Kidney tubule cell (primary cell): Measurements from ENCODE around the gene TCAP.

Source experiments
- DNase-seq: peaks from one replicate; pipeline ENCODE4 v3.0.0-alpha.2; 2018; ENCODE audit warnings: low spot score

The TCAP gene

DNA sequence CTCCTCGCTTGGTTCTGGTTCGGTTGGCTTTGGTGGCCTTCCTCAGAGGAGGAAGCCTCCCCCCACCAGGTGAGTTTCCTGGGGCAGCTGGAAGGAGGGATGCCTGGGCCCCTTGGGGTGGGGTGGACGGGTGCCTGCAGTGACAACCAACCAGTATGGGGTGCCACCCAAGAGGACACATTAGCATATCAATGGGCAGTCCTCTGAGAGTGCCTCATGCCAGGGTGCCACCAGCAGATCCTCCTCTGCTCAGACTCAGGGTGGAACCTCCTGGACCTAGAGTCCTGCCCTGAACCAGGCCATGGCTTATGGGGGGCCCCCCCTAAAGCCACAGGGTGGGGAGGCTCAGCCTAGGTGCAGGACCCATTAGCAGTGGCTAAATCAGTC, 35.7 kb upstream of the TCAP start:
- no peak for DNase-seq

DNA sequence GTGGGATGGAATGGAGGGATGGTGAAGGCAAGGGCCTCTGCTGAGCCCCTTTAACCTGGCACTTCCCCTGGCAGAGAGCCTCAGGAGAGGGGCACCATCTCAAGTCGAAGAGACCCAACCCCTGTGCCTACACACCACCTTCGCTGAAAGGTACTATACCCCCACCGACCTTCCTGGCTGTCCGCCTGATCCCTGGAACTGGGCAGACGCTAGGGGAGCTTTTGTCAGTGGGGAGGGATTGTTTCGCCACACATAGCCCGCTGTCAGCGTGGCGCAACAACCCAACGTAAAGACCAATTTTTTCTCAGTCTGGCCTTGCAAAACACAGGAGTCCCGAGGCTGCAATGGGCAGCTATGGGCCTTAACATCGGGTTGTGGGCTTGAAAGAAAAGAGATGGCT, 35.3 kb upstream of the TCAP start:
- no peak for DNase-seq

DNA sequence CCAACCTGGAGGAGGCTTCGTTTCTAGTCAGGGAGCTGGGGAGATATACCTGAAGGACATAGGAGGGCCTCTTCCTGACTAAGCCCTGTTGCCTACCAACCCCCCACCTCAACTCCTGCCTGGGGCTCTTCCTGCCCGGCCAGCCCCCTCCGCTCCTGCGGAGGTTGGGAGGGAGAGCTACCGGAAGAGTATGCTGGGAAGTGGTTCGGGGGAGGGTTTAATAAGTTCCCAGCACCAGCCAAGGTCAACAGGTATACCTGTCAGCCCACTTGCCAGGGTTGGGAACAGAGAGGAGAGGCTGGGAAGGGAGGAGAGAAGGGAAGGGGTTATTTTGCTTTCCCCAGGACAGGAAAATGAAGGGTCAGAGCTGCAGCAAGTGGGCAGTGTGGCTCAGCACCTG, 33.7 kb upstream of the TCAP start:
- peak; percentile 58 for DNase-seq

DNA sequence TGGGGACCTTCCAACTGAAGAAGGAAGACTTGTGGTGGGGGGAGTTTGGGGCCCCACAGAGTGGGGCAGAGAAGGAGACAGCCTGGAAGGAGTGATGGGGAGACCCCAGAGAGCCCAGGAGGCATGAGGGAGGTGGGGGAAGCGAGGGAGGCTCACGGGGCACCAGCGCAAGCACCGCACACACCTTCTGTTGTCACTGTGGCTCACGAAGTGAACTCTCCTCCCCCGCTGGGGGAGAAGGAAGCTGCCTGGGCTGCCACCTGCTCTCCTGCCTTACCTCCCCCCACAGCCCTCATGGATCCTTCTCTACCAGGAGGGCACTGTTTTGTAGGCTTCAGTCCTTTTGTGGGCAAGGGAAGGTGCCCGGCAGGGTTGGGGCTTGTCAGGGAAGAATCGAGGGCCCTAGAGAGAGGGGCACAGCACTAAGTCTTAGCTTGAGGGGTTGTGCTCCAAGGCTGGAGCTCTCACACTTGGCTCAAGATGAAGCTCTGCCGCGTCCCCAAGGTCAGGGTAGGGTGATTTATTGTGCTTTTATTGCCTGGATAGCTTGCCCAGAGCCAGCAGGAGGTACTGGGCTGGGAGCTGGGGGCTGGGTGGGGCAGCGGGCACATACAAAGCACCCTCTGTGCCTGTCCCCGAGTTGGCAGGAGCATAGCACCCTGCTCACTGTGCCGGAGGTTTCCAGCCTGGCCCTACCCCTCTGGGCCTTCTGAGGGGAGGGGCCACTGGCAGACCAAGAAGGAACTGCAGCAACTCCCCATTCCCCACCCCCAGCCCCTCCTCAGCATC, 32.8 kb upstream of the TCAP start:
- no peak for DNase-seq

DNA sequence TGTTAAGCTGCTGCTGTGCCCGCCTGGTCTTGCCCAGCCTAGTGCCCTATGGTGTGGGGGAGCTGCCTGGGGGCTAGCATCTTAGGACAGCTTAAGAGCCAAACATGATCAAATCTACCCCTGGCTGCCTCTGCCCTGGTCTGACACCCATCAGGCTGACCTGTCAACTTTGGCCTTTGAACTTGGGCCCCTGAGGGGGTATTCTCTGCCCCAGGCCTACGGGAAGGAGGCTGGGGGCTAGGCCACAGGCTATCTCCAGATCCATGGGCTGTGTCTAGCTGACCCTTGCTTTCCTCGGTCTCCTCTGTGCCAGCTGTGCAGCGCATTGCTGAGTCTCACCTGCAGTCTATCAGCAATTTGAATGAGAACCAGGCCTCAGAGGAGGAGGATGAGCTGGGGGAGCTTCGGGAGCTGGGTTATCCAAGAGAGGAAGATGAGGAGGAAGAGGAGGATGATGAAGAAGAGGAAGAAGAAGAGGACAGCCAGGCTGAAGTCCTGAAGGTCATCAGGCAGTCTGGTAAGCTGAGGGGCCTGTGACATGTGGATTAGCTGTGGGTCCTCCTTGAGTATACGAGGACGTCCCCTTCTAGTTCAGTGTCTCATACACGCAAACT, 31.5 kb upstream of the TCAP start:
- no peak for DNase-seq

DNA sequence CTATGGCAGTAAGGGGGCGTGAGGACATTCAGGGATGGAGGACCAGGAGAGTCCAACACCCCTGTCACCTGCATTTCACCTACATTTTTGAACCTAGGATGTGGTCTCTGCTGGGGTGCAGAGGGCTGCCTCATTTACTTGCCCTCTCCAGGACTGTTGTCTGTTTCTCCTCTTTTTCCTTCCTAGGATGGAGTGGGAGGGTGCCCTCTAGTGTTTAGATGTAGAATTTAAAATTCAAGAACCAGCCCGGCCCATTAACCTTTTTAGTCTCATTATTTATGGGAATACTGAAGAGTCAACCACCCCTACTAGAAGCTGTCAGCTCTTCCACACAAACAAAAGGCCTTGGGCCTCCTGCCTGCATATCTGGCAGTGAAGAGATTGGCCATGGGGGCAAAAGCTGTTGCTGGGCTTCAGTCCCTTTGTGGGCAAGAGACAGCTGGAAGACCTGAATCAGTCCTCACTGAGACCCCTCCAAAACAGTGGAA, 30.7 kb upstream of the TCAP start:
- DNase-seq = peak; percentile 62

DNA sequence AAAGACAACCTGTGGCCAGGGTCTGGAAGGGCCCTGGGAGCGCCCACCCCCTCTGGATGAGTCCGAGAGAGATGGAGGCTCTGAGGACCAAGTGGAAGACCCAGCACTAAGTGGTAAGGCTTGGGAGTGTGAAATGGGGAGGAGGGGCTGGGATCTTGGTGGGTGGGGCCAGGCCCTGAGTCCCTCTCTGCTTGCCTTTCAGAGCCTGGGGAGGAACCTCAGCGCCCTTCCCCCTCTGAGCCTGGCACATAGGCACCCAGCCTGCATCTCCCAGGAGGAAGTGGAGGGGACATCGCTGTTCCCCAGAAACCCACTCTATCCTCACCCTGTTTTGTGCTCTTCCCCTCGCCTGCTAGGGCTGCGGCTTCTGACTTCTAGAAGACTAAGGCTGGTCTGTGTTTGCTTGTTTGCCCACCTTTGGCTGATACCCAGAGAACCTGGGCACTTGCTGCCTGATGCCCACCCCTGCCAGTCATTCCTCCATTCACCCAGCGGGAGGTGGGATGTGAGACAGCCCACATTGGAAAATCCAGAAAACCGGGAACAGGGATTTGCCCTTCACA, 29.5 kb upstream of the TCAP start:
- no peak for DNase-seq

DNA sequence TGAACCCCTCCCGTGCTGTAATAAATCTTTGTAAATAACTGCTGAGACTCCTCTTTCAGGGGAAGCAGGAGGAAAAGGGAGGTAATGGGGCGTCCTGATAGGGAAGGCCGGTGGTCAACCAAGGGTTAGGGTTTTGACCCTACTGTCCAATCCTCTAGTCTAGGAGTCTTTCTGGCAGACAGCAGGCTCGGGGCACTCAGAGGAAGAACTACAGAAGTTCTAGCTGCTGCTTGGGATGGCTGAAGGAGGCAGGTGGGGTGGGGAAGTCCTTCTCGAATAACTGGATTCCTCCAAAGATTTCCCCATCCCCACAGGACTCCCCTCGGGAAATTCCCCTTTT, 28.6 kb upstream of the TCAP start:
- no peak for DNase-seq

DNA sequence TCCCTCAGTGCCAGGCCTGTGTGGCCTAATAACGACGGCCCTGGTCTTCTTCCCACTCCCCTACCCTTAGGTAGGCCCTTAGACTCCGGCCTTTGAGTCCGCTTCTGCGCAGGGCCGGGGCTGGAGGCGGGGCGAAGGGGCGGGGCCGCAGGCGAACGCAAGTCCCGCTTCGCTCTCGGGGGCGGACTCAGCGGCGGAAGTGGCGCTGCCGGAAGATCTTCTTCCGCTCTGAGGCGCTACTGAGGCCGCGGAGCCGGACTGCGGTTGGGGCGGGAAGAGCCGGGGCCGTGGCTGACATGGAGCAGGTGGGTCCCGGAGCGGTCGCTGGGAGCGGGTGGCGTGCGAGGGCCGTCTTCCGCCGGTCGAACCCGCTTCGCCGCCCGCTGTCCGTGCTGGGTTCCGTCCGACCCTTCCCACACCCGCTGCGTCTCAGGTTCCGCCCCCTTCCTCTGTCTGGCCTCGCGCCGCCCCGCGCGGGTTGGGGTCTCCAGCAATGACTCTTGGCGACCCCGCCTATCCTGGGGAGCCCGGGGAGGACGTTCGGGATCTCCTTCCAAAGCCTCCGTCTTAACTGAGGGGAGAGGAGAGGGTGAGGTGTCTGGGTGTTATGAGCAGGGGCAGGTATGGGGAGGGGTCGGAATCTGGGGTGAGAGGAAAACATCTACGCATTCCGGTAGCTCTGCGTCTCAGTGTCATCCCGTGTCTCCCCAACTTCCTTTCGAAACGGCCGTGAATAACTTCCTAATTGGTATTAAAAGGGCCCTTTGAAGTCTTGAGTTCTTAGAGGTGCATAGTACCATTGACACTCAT, 28.0 kb upstream of the TCAP start, which contains the start of gene STARD3:
STARD3 (plus strand) TSS at position 218 of the 810 bp plus-strand sequence. CDS start 16,388 bp downstream, outside the sequence.
- peak; percentile 88 for DNase-seq

DNA sequence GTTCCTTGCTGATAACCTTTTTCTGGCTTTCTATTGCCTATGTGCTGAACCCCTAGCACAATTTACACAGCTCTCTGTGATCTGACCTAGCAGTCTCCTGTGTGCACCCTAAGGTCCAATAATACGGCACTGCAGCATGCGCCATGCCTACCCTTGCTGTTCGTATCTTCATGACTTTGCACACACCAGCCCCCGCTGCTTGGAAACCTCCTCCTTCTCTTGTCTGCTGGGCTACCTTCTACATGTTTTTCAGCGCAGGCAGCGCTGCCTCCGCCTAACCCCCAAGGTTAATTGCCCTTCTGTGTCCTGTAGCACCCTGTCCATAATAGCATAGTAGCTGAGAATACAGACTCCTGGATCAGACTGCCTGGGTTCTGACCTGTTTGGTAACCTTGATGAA, 26.8 kb upstream of the TCAP start:
- no peak for DNase-seq

DNA sequence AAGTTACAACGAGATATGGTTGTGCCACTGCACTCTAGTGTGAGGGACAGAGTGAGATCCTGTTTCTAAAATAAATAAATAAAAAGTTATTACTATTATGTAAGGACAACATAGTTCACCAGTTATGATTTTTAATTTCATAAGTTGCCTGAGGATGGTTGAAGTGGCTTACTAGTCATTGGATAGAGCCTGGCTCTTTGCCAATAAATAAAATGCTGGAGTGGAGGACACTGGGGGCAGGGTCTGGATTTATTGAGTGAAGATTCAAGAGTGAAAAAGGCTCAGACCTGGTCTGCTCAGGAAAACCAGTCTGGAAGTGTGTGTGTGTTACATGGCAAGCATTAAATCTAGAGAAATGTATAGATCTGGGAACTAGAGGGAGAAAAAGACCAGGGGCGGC, 26.1 kb upstream of the TCAP start:
- DNase-seq = no peak

DNA sequence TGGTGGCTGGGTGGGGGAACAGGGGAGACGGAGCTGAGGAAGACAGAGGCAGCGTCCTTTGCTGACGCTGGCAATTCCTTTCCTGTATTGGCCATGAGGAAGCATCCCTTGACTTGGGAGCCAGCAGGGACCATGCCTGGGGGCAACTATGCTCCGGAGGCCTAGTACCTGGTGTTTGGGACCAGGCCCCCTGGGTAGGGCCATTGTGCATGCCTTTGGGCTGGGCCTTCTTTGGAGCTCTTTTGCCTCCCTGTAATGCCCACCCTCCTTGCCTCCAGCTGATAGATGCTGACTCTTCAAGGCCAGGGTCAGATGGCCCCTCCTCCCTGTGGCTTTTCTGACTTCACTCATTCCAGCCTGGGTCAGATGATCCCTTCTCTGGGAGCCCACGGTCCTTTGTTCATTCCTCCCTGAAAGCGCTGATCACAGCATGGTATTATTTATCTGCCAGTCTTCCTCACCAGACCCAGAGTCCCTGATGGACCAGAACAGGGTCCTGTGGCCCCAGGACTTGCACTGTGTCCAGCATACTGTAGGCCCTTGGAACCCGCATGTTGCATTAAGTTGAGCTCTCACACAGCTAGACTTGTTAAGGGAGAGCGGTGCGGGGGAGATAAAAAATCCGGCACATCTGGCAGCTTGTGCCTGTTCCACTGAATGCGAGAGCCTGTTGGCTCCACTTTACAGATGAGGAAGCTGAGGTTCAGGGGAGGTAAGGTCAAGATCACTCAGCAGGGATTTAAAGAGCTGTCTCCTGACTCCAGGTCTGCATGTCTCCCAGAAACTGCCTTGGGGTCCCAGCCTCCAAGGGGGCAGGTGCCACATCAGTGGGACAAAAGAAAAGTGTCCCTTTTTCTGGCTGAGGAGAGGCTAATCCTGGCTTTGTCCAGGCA, 25.3 kb upstream of the TCAP start:
- DNase-seq = no peak

DNA sequence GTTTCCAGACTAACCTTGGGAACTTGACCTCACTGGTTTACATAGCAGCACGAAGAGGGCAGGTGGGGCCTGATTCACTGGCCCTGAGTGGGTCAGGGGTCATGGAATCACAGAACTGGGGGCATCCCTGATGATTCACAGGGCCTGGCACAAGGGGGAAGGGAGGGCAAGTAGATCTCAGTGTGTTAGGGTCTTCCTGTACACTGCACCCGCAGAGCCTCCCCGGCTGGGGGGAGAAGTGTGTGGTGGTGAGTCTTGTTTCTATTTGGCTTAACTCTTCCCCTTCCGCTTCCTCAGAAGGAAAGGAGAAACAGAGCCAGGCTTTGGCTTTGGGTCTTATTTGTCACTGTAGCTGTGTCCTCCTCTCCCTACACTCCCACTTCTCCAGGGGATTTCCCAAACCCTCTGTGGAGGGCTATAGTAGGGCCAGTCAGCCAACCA, 24.5 kb upstream of the TCAP start:
- DNase-seq = peak; percentile 65

DNA sequence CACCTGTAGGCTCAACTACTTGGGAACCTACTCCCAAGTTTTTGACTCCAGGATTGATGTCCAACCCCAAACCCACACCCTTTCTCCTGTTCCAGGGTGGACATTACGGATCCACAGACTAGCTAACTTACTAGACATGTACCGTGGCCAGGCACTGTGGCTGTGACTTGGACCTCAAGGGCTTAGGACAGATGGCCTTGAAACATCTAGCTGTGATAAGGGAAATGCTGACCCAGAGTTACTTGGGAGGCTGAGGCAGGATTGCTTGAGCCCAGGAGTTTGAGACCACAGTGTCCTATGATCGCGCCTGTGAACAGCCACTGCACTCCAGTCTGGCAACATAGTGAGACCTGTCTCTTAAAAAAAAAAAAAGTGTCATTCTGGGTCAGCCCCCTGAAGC, 24.1 kb upstream of the TCAP start:
- no peak for DNase-seq

DNA sequence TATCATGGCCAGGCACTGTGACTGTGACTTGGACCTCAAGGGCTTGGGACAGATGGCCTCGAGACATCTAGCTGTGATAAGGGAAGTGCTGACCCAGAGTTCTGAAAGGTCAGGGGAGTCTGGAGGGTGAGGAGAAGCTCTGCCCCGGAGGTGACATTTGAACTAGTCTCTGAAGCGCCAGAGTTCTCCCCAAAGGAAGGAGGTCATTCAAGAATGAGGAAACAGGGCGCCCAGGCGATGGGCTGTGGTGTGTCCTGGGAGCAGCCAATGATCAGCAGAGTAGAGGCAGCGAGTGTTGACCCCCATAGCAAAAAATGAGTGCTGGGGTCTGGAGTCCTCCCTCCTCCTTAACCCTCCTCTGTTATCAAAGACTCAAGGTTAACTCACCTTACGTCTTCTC, 23.3 kb upstream of the TCAP start:
- no peak for DNase-seq

DNA sequence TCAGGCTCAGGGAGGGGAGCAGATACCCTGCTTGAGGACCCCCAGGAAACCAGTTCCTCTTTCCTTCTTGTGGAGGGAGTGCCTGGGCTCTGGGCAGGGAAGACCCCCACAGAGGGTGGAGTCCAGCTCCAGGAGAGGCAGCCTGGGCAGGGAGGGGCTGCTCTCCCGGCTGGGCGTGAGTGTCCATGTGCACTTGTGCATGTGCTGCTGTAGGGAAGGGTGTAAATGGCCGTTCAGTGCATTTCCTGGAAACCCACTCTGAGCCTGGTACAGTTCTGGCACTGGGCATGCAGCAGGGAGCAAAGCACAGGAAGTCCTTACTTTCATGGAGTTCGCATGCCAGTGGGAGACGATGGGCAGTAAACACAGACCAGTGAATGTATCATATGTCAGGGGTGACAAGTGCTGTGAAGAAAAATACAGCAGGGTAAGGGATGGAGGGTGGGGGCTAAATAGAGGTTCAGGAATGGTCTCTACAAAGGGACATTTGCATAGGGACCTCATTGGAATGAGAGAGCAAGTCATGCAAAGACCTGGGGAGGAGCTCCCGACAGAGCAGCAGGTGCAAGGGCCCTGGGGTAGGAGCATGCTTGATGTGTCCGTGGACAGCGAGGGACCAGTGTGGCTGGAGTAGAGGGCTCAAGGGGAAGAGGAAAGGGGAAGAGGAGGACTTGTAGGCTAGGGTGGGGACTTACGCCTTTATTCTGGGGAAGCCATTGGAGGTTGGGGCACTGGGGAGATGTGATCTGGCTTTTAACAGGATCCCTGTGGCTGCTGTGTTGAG, 22.7 kb upstream of the TCAP start:
- no peak for DNase-seq

DNA sequence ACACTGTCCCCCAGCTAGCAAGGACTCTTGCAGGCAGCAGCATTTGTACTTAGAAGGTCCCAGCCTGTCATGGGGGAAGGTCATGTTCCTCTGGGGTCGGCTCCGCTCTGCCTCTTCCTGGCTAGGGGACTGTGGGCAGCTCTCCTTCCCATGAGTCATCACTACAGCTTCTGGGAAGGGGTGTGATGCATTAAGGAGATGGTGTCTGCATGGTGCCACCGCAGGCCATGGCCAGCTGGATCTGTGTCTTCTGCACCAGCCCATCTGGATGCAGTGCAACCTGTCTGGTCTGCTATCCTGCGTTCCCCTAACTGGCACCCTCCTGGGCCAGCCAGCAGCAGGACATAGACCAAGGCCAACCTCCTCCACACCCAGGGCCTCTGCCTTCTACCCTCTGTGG, 21.9 kb upstream of the TCAP start:
- DNase-seq = peak; percentile 50

DNA sequence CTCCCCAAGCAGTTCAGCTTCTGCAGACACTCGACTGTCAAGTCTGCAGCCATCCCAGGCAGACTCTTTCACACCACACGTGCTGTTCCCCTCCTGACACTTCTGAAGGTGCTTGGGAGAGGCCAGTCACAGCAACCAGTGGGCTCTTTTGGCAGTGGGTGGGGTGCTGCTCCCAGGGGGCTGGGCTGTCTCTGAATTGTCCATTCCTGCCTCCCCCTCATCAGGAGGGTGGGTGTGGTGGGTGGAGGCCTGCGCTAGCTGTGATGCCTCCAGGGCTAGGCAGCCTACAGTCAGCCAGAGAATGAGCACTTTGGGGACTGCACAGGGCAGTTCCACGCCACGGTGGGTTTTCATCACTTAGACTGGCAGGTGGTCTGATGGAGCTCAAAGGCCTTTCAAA, 17.9 kb upstream of the TCAP start:
- no peak for DNase-seq

DNA sequence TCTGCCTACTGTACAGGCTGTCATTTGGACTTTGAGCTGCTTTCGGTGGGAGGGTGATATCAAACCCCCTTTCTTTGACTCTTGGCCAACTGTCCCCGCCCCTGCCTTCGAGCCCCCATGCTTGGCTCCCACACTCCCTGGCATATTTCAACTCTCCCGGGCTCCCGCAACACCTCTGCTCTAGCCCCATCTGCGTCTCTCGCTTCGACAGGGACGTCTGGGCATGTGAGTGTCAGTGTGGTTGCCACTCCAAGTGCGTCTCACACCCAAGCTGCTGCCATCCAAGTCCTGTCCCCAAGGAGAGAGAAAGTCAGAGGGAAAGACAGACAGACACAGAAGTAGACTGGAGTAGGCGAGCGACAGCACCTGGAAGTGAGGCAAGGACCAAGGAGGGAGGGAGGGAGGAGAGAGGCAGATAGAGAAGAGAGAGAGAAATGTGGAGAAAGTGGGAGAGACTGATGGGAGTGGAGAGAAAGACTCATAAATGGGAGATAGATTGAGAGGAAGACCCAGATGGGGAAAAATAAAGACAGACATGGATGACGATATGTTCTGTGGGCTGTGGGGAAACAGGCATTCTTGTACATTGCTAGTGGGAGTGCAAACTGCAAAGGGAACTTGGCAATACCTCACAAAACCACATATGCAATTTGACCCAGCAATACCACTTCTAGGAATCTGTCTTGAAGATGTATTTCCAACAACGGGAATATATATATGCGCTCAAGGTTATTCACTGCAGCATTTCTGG, 16.4 kb upstream of the TCAP start:
- no peak for DNase-seq

DNA sequence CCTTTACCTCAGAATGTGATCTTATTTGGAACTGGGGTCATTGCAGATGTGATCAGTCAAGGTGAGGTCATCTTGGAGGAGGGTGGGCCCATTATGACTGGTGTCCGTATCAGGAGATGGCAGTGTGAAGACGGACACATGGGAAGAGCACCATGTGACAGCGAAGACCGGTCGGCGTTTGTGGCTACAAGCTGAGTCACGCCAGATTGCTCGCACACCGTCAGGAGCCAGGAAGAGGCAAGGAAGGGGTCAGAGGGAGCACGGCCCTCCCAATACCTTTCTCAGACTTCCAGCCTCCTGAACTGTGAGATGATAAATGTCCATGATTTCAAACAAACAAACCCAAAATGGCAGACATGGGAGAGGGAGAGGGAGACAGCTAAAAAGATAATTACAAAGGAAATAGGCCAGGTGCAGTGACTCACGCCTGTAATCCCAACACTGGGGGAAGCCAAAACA, 15.0 kb upstream of the TCAP start:
- DNase-seq = no peak
